ENCODE results near the gene GRIK3. TPM values are rescaled to one million over a fixed set of nuclear protein-coding genes. Genes with fewer than 3 reads are reported as not detected.

The GRIK3 gene
- total RNA-seq, 4 donors from 2014 or later, result under 0.01 to 0.16 TPM; not detected in 2

GRCh38 chr1:37043101-37043500 is 8.8 kb upstream of the GRIK3 start:
- TF ChIP-seq CTCF (IDR thresholded peaks at IDR 0.05; ENCODE audit: low read depth), result no peak

GRCh38 chr1:37042506-37042905 is 8.2 kb upstream of the GRIK3 start:
- TF ChIP-seq CTCF (IDR thresholded peaks at IDR 0.05; ENCODE audit: low read depth), result no peak

DNA sequence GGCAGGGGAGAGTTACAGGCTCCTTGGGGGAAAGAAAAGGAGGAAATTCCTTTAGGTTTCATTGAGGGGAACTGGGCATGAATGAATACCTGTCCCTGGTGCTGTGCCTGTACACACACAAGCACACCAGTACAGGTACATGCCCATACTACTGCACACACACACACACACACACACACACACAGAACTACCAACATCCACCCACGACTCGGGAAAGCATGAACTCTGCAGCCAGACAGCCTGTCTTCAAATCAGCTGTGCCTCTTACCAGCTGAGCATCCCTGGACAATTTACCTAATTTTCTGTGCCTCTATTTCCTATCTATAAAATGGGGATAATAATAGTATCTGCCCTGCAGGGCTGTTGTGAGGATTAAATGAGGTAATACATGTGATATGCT is 7.2 kb upstream of the GRIK3 start:
- no peak for TF ChIP-seq CTCF (IDR thresholded peaks at IDR 0.05; ENCODE audit: low read depth)

DNA sequence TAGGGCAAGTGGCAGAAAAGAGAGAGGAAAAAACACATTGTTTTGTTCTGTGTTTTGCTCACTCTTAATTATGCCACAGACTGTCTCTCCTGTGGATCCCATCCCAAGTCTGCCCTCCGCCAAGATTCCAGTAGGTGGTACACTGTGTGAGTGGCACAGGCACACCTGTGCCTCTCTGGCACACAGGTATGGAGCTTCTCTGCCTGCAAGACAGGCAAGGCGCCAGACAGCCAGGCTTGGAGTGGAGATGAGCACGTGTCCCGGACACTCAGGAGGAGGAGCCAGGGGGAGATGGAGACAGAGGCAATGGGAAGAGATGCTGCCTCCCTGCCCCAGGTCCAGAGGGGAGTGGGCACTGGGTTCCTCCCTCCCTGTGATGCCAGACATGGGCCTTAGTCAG is 6.5 kb upstream of the GRIK3 start:
- TF ChIP-seq CTCF (IDR thresholded peaks at IDR 0.05; ENCODE audit: low read depth), result no peak

DNA sequence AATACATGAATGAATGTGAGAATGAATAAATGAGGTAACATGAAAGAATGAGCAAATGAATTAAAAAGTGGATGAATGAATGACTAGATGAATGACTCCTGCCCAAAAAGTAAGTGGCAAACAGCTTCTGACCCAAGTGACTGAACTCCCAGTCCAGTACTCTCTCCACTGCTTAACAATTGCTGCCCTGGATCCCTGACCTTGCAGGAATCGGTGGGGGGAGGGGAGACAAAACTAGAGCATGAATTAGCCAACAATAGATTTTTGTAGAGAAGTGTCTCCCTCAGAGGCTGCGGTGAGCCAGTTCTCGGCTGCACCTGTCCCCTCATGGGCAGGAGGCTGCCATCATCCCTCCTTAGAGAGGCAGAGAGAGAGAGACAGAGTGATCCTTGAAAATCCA is 5.9 kb upstream of the GRIK3 start:
- no peak for TF ChIP-seq CTCF (IDR thresholded peaks at IDR 0.05; ENCODE audit: low read depth)

GRCh38 chr1:37038227-37039093 is 4.1 kb upstream of the GRIK3 start:
- no peak for TF ChIP-seq CTCF (IDR thresholded peaks at IDR 0.05; ENCODE audit: low read depth)

- no peak for TF ChIP-seq CTCF (IDR thresholded peaks at IDR 0.05; ENCODE audit: low read depth)
Measured at GRCh38 chr1:37037690-37038089, 3.4 kb upstream of the GRIK3 start.

Measured in subcutaneous adipose tissue (tissue), 4 donors.